Measurements from ENCODE around the gene TINAGL1. TPM values are rescaled to one million over a fixed set of nuclear protein-coding genes. Genes with fewer than 3 reads are reported as not detected.
A peak's percentile ranks its signal among the peaks of the same experiment; 100 is the strongest.

TINAGL1 gene
- total and polyA plus RNA-seq, 10 of the 15 experiments (the other 5 are each of a cell fraction or from before 2014, with no cell fraction given): 0.20 to 0.49 (median 0.23) TPM; not detected in 7

GRCh38 chr1:31633117-31633516 lies 56.8 kb downstream of the TINAGL1 start:
- POLR2A ChIA-PET: interaction anchor here (1.6 kb wide), 1 partner anchor 10 kb away, joined by 5 read pairs; no protein-coding TSS in a partner anchor
- DNase-seq (ENCODE audit: low read depth, low spot score): no peak
- TF ChIP-seq ZBTB11 (CRISPR knock-in tag; IDR thresholded peaks at IDR 0.05): no peak
- no peak for TF ChIP-seq SP1 (IDR thresholded peaks at IDR 0.05; ENCODE audit: low read depth, low read length)
- TF ChIP-seq SMC3 (IDR thresholded peaks at IDR 0.05; ENCODE audit: borderline replicate concordance, low read length): peak; percentile 26; the same call in 1 of the 2 replicates
- TF ChIP-seq FOS (IDR thresholded peaks at IDR 0.05; ENCODE audit: borderline replicate concordance, extremely low read depth, insufficient read length): no peak
- TF ChIP-seq BACH1 (IDR thresholded peaks at IDR 0.05; ENCODE audit: borderline replicate concordance): no peak
- no peak for TF ChIP-seq YY1 (IDR thresholded peaks at IDR 0.05; ENCODE audit: low read depth, low read length)
- no peak for TF ChIP-seq SUZ12 (IDR thresholded peaks at IDR 0.05; ENCODE audit: unreplicated experiment)
- TF ChIP-seq LARP7 (IDR thresholded peaks at IDR 0.05): no peak
- TF ChIP-seq, protein P1, sequence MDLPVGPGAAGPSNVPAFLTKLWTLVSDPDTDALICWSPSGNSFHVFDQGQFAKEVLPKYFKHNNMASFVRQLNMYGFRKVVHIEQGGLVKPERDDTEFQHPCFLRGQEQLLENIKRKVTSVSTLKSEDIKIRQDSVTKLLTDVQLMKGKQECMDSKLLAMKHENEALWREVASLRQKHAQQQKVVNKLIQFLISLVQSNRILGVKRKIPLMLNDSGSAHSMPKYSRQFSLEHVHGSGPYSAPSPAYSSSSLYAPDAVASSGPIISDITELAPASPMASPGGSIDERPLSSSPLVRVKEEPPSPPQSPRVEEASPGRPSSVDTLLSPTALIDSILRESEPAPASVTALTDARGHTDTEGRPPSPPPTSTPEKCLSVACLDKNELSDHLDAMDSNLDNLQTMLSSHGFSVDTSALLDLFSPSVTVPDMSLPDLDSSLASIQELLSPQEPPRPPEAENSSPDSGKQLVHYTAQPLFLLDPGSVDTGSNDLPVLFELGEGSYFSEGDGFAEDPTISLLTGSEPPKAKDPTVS (IDR thresholded peaks at IDR 0.05; ENCODE audit: low read depth, low read length): no peak
- no peak for TF ChIP-seq ZBED1 (IDR thresholded peaks at IDR 0.05; ENCODE audit: borderline replicate concordance)
- TF ChIP-seq, protein P2, sequence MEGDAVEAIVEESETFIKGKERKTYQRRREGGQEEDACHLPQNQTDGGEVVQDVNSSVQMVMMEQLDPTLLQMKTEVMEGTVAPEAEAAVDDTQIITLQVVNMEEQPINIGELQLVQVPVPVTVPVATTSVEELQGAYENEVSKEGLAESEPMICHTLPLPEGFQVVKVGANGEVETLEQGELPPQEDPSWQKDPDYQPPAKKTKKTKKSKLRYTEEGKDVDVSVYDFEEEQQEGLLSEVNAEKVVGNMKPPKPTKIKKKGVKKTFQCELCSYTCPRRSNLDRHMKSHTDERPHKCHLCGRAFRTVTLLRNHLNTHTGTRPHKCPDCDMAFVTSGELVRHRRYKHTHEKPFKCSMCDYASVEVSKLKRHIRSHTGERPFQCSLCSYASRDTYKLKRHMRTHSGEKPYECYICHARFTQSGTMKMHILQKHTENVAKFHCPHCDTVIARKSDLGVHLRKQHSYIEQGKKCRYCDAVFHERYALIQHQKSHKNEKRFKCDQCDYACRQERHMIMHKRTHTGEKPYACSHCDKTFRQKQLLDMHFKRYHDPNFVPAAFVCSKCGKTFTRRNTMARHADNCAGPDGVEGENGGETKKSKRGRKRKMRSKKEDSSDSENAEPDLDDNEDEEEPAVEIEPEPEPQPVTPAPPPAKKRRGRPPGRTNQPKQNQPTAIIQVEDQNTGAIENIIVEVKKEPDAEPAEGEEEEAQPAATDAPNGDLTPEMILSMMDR (IDR thresholded peaks at IDR 0.05 in 2 of 3, conservative IDR thresholded peaks at IDR 0.05 in 1 of 3; ENCODE audit: control insufficient read depth in 2 of 3, extremely low read depth in 1 of 3, insufficient read depth in 1 of 3, low read depth in 3 of 3, low read length in 3 of 3): peak; percentile 36 to 48 (median 43)
- RAD21 ChIA-PET (ENCODE audit: unreplicated experiment): interaction anchor here (1.2 kb wide), 1 partner anchor 113 kb away, joined by 3 read pairs; no protein-coding TSS in a partner anchor
- intact Hi-C loops (cut with micrococcal nuclease; ENCODE audit: unreplicated experiment) (no loop called here), in situ Hi-C loops (cut with MboI) (no loop called here)
- Histone ChIP-seq H3K9ac (ENCODE audit: control insufficient read depth, insufficient read depth, low read length) (no peak overlapping the region), H3K36me3 (ENCODE audit: control insufficient read depth in 2 of 2, insufficient read depth in 2 of 2, low read length in 1 of 2) (peaks cover 25 to 37% of the 10 kb centered on the region in 2 experiments), H3K4me3 (no peak overlapping the region), H3K9me3 (replicated peaks; ENCODE audit: control insufficient read depth, insufficient read depth, low read length) (no peaks in the 10 kb centered on the region), H3K27me3 (replicated peaks in 1 of 2; ENCODE audit: control insufficient read depth in 2 of 2, insufficient read depth in 2 of 2, low read length in 1 of 2) (no peaks in the 10 kb centered on the region), H4K20me1 (ENCODE audit: control insufficient read depth, insufficient read depth) (no peaks in the 10 kb centered on the region; the same call in 1 of the 2 replicates), H3K4me1 (ENCODE audit: control insufficient read depth, insufficient read depth, low read length) (no peaks in the 10 kb centered on the region), H3K4me2 (ENCODE audit: control insufficient read depth, insufficient read depth) (no peak overlapping the region), H2AFZ (ENCODE audit: control insufficient read depth, low read depth, low read length) (no peak overlapping the region), H3K27ac (ENCODE audit: control insufficient read depth, insufficient read depth) (no peak overlapping the region), H3K79me2 (ENCODE audit: control insufficient read depth, insufficient read depth, low read length) (peaks cover 19% of the 10 kb centered on the region)
- BruUV-seq (replicated peaks): no TSS peak
- CTCF ChIA-PET: interaction anchor here (0.7 to 7.1 kb wide), 7 partner anchors 10 to 68 kb away, joined by 3 to 47 read pairs (median 7); partner anchors contain the start of genes HCRTR1 and PEF1
- WGBS (ENCODE audit: insufficient coverage, insufficient replicate concordance, low lambda C conversion rate, missing lambda C conversion rate): 51% methylated on average over 4 of the region's 4 CpGs
- peak; percentile 46; the same call in 2 of the 3 replicates for ATAC-seq
- FAIRE-seq: no peak
- SMC1A ChIA-PET (ENCODE audit: uncharacterized antibody, unreplicated experiment): interaction anchor here (1.9 kb wide), 1 partner anchor 156 kb away, joined by 5 read pairs; no protein-coding TSS in a partner anchor

Data from GM12878 (cell line).